H9 (cell line): ENCODE measurements around the gene GFPT1. TPM values are rescaled to one million over a fixed set of nuclear protein-coding genes. Genes with fewer than 3 reads are reported as not detected.

Experiments
- DNase-seq: peaks from one replicate; pipeline ENCODE4 v3.0.0-alpha.2; 2017
- H2AFZ ChIP-seq: one replicate; pipeline ENCODE4 v1.6.1; 2013; ENCODE audit warnings: mild to moderate bottlenecking, low read length, control low read depth, moderate library complexity
- H2AK5ac ChIP-seq: 2 replicates; pipeline ENCODE4 v1.6.1; 2013; ENCODE audit warnings: low read length, control low read depth, mixed read lengths; ENCODE audit not compliant: insufficient read length
- H2BK120ac ChIP-seq: one replicate; pipeline ENCODE4 v1.6.1; 2013; ENCODE audit warnings: low read depth, mild to moderate bottlenecking, low read length, control low read depth, inconsistent platforms; ENCODE audit not compliant: poor library complexity, severe bottlenecking
- H2BK12ac ChIP-seq: 2 replicates; pipeline ENCODE4 v1.6.1; 2013; ENCODE audit warnings: low read length, control low read depth, mixed read lengths, low read depth; ENCODE audit not compliant: insufficient read length
- H2BK15ac ChIP-seq: 2 replicates; pipeline ENCODE4 v1.6.1; 2013; ENCODE audit warnings: low read depth, low read length, control low read depth
- H2BK20ac ChIP-seq: one replicate; pipeline ENCODE4 v1.6.1; 2013; ENCODE audit warnings: low read depth, mild to moderate bottlenecking, low read length, control low read depth, inconsistent platforms; ENCODE audit not compliant: poor library complexity, severe bottlenecking
- H2BK5ac ChIP-seq: 2 replicates; pipeline ENCODE4 v1.6.1; 2013; ENCODE audit warnings: low read length, control low read depth, mixed read lengths; ENCODE audit not compliant: insufficient read length
- H3K14ac ChIP-seq: 2 replicates; pipeline ENCODE4 v1.6.1; 2013; ENCODE audit warnings: low read length, control low read depth; ENCODE audit not compliant: insufficient read depth
- H3K18ac ChIP-seq: 2 replicates; pipeline ENCODE4 v1.6.1; 2013; ENCODE audit warnings: low read depth, mild to moderate bottlenecking, mixed read lengths, low read length, control low read depth; ENCODE audit not compliant: insufficient read length
- H3K23ac ChIP-seq: 2 replicates; pipeline ENCODE4 v1.6.1; 2013; ENCODE audit warnings: low read length, control low read depth, mixed read lengths, low read depth; ENCODE audit not compliant: insufficient read length
- H3K23me2 ChIP-seq: 2 replicates; pipeline ENCODE4 v1.6.1; 2013; ENCODE audit warnings: low read depth, mild to moderate bottlenecking, mixed read lengths, low read length, control low read depth; ENCODE audit not compliant: insufficient read length, poor library complexity, severe bottlenecking
- H3K27ac ChIP-seq: 2 replicates; pipeline ENCODE4 v1.5.1; 2013; ENCODE audit warnings: low read length, control low read depth, mixed read lengths, low read depth; ENCODE audit not compliant: insufficient read length
- H3K27me3 ChIP-seq: 2 replicates; pipeline ENCODE4 v1.6.1; 2013; ENCODE audit warnings: low read length, control low read depth, inconsistent platforms; ENCODE audit not compliant: insufficient read depth
- H3K4ac ChIP-seq: 2 replicates; pipeline ENCODE4 v1.6.1; 2013; ENCODE audit warnings: low read depth, mild to moderate bottlenecking, control low read depth, inconsistent platforms, low read length, moderate library complexity
- H3K4me1 ChIP-seq: 2 replicates; pipeline ENCODE4 v1.6.1; 2013; ENCODE audit warnings: low read length, control low read depth, inconsistent platforms; ENCODE audit not compliant: insufficient read depth
- H3K4me2 ChIP-seq: 2 replicates; pipeline ENCODE4 v1.6.1; 2013; ENCODE audit warnings: low read length, control low read depth, mixed read lengths; ENCODE audit not compliant: insufficient read length, insufficient read depth
- H3K56ac ChIP-seq: 2 replicates; pipeline ENCODE4 v1.6.1; 2013; ENCODE audit warnings: low read depth, mild to moderate bottlenecking, mixed read lengths, low read length, control low read depth; ENCODE audit not compliant: insufficient read length
- H3K79me1 ChIP-seq: 2 replicates; pipeline ENCODE4 v1.6.1; 2013; ENCODE audit warnings: low read depth, mild to moderate bottlenecking, moderate library complexity, low read length, control low read depth, inconsistent platforms; ENCODE audit not compliant: insufficient read depth, poor library complexity, severe bottlenecking
- H3K79me2 ChIP-seq: 2 replicates; pipeline ENCODE4 v1.6.1; 2013; ENCODE audit warnings: low read length, control low read depth, inconsistent platforms; ENCODE audit not compliant: insufficient read depth
- H3K9ac ChIP-seq: 2 replicates; pipeline ENCODE4 v1.6.1; 2013; ENCODE audit warnings: low read length, control low read depth, mixed read lengths; ENCODE audit not compliant: insufficient read length; ENCODE audit errors: extremely low read depth
- H3K9me3 ChIP-seq: one replicate; pipeline ENCODE4 v1.6.1; 2013; ENCODE audit warnings: low read depth, low read length, inconsistent platforms; ENCODE audit not compliant: control insufficient read depth
- H3T11ph ChIP-seq: one replicate; pipeline ENCODE4 v1.6.1; 2013; ENCODE audit warnings: mild to moderate bottlenecking, low read length, control low read depth, inconsistent platforms
- H4K20me1 ChIP-seq: one replicate; pipeline ENCODE4 v1.6.1; 2013; ENCODE audit not compliant: control insufficient read depth, insufficient read length, insufficient read depth
- H4K5ac ChIP-seq: 2 replicates; pipeline ENCODE4 v1.6.1; 2013; ENCODE audit warnings: low read depth, mild to moderate bottlenecking, mixed read lengths, low read length, control low read depth; ENCODE audit not compliant: insufficient read length
- H4K8ac ChIP-seq: replicated peaks from 2 replicates; pipeline ENCODE4 v1.6.1; 2013; ENCODE audit warnings: low read length, control low read depth, mixed read lengths, low read depth; ENCODE audit not compliant: insufficient read length
- H4K91ac ChIP-seq: 2 replicates; pipeline ENCODE4 v1.6.1; 2013; ENCODE audit warnings: low read depth, mild to moderate bottlenecking, moderate library complexity, mixed read lengths, low read length, control low read depth; ENCODE audit not compliant: insufficient read length
- H3K27ac Mint-ChIP-seq, 3 experiments: 2 replicates in 2 of 3; 3 replicates in 1 of 3; pipeline ENCODE4 v1.8.0; 2020 to 2021; ENCODE audit warnings: mixed read lengths in 3 of 3, mild to moderate bottlenecking in 1 of 3, moderate library complexity in 1 of 3
- H3K27me3 Mint-ChIP-seq: 2 replicates; pipeline ENCODE4 v1.8.0; 2021; ENCODE audit warnings: low read depth, mild to moderate bottlenecking, moderate library complexity, mixed read lengths
- H3K36me3 Mint-ChIP-seq, 3 experiments: 2 replicates in 2 of 3; 3 replicates in 1 of 3; pipeline ENCODE4 v1.8.0; 2020 to 2021; ENCODE audit warnings: low read depth in 3 of 3, mixed read lengths in 3 of 3; ENCODE audit not compliant: insufficient read depth in 1 of 3
- H3K4me1 Mint-ChIP-seq, 2 experiments: 2 replicates each; pipeline ENCODE4 v1.8.0; 2020; ENCODE audit warnings: mixed read lengths in 2 of 2
- H3K4me3 Mint-ChIP-seq, 2 experiments: 2 replicates in 1 of 2; 3 replicates in 1 of 2; pipeline ENCODE4 v1.8.0; 2020 to 2021; ENCODE audit warnings: mild to moderate bottlenecking in 2 of 2, mixed read lengths in 2 of 2, moderate library complexity in 1 of 2
- H3K9me3 Mint-ChIP-seq, 2 experiments: 2 replicates in 1 of 2; 3 replicates in 1 of 2; pipeline ENCODE4 v1.8.0; 2020; ENCODE audit warnings: mild to moderate bottlenecking in 2 of 2, mixed read lengths in 2 of 2, moderate library complexity in 1 of 2
- total RNA-seq: library from RNA; stranded (reverse); gene quantifications from 2 replicates; pipeline ENCODE4 v1.2.1, GENCODE V29; 2021
- TF ChIP-seq, protein P1 (sequence below): fragments of 200-600 bp; sonication (generic); conservative IDR thresholded peaks from 3 replicates; pipeline ENCODE4 v1.8.0; 2021; ENCODE audit warnings: antibody characterized with exemption, mild to moderate bottlenecking

The GFPT1 gene
- total RNA-seq, 1 experiment from 2014 or later: 84.4 TPM

DNA sequence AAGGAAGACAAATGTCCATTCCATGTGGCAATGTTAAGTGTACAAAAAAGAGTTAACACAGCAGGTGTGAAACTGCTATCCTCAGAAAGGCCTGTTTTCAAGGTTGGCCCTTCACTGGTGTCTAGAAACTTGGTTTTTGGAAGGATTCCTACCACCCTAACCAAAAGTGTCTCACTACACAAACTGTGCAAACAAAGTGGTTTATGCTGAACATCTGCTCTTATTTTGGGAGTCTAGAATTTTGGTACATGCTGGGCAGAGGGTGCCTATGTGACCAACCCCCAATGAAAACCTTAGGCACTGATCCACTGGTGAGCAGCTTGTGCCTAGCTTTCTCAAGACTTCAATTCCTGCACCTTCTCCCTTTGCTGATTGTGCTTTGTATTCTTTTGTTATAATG lies 14.3 kb downstream of the GFPT1 start:
- no peaks in the 10 kb centered on the region for H4K20me1 ChIP-seq
- H3T11ph ChIP-seq: no peak overlapping the region
- H3K9me3 ChIP-seq: no peaks in the 10 kb centered on the region
- Mint-ChIP-seq H3K27ac (no peak overlapping the region), H3K36me3 (peaks cover 30 to 48% (median 44%) of the 10 kb centered on the region in 3 experiments; a peak in 6 of 7 replicates), H3K9me3 (no peaks in the 10 kb centered on the region), H3K27me3 (no peaks in the 10 kb centered on the region), H3K4me3 (no peak overlapping the region), H3K4me1 (peaks cover 5 to 10% of the 10 kb centered on the region in 2 experiments; a peak in 3 of 4 replicates)
- no peak overlapping the region for H4K91ac ChIP-seq
- no peaks in the 10 kb centered on the region for H3K23me2 ChIP-seq
- no peaks in the 10 kb centered on the region for H3K79me1 ChIP-seq
- no peak overlapping the region for H2BK5ac ChIP-seq
- no peak overlapping the region for H3K18ac ChIP-seq
- H2BK12ac ChIP-seq: no peak overlapping the region
- TF ChIP-seq, protein P1, sequence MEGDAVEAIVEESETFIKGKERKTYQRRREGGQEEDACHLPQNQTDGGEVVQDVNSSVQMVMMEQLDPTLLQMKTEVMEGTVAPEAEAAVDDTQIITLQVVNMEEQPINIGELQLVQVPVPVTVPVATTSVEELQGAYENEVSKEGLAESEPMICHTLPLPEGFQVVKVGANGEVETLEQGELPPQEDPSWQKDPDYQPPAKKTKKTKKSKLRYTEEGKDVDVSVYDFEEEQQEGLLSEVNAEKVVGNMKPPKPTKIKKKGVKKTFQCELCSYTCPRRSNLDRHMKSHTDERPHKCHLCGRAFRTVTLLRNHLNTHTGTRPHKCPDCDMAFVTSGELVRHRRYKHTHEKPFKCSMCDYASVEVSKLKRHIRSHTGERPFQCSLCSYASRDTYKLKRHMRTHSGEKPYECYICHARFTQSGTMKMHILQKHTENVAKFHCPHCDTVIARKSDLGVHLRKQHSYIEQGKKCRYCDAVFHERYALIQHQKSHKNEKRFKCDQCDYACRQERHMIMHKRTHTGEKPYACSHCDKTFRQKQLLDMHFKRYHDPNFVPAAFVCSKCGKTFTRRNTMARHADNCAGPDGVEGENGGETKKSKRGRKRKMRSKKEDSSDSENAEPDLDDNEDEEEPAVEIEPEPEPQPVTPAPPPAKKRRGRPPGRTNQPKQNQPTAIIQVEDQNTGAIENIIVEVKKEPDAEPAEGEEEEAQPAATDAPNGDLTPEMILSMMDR: no peak
- no peak overlapping the region for H2AFZ ChIP-seq
- H2BK120ac ChIP-seq: no peak overlapping the region
- no peak overlapping the region for H2AK5ac ChIP-seq
- no peaks in the 10 kb centered on the region for H3K4me1 ChIP-seq
- no peak overlapping the region for H2BK15ac ChIP-seq
- no peak overlapping the region for H3K4ac ChIP-seq
- no peak for DNase-seq
- no peak overlapping the region for H3K9ac ChIP-seq
- H2BK20ac ChIP-seq: no peak overlapping the region
- H3K14ac ChIP-seq: no peak overlapping the region
- no peaks in the 10 kb centered on the region; the same call in 1 of the 2 replicates for H3K79me2 ChIP-seq
- H4K8ac ChIP-seq: no peak overlapping the region
- no peak overlapping the region for H3K23ac ChIP-seq
- no peaks in the 10 kb centered on the region for H3K27me3 ChIP-seq
- no peak overlapping the region for H4K5ac ChIP-seq
- H3K4me2 ChIP-seq: no peak overlapping the region
- H3K56ac ChIP-seq: no peak overlapping the region
- H3K27ac ChIP-seq: no peak overlapping the region
